ENCODE data around the gene PUM2.

The PUM2 gene

DNA sequence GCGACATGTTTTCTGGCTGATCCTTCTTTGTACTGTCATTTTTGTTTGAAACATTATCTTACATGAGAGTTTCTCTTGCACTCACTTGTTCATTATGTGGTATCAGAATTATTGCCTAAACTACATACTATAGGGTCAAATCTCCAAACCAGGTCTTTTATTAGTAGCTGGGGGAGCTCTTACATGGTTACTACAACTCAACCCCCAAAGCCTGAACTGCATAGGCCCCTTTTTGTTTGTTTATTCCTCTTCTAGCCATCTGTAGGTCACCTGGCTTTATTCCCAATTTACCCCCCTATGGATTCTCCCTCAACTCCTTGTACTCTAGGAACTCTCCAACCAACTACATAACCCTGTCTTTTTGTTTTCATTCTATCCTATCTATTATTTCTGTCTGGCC lies 46.7 kb downstream of the PUM2 start:
- peaks cover 3% of the 10 kb centered on the region for H3K36me3 ChIP-seq (ENCODE audit: control insufficient read depth, insufficient read depth, low read length)
- H3K4me1 ChIP-seq (ENCODE audit: control insufficient read depth, insufficient read depth, low read length), result no peaks in the 10 kb centered on the region
- no peak overlapping the region for H3K4me3 ChIP-seq (ENCODE audit: low read depth, low read length)
- H3K9me3 ChIP-seq (ENCODE audit: control insufficient read depth, insufficient read depth, low read length), result no peaks in the 10 kb centered on the region
- no peak overlapping the region for H3K9ac ChIP-seq (ENCODE audit: low read depth, low read length)
- no peaks in the 10 kb centered on the region for H3K27me3 ChIP-seq (ENCODE audit: control insufficient read depth, insufficient read depth, low read length)

DNA sequence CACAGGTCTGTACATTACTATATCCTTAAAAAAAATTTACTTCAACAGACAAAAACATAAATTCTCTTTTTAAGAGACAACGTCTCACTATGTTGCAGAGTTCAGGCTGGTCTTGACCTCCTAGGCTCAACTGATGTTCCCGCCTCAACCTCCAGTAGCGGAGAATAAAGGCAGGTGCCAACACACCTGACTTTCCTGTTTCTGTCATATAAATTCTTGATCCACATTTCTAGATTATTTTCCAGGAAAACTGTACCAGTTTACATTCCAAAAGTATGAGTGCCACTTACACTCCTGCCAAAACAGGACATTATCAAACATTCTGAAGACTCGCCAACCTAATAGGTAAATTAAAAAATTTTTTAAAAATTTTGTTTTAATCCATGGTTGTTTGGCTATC lies 48.6 kb downstream of the PUM2 start:
- H3K27me3 ChIP-seq (ENCODE audit: control insufficient read depth, insufficient read depth, low read length), result no peaks in the 10 kb centered on the region
- H3K36me3 ChIP-seq (ENCODE audit: control insufficient read depth, insufficient read depth, low read length), result peaks cover 5% of the 10 kb centered on the region
- H3K9me3 ChIP-seq (ENCODE audit: control insufficient read depth, insufficient read depth, low read length), result no peaks in the 10 kb centered on the region
- H3K4me3 ChIP-seq (ENCODE audit: low read depth, low read length), result no peak overlapping the region
- H3K4me1 ChIP-seq (ENCODE audit: control insufficient read depth, insufficient read depth, low read length), result no peaks in the 10 kb centered on the region
- H3K9ac ChIP-seq (ENCODE audit: low read depth, low read length), result no peak overlapping the region

DNA sequence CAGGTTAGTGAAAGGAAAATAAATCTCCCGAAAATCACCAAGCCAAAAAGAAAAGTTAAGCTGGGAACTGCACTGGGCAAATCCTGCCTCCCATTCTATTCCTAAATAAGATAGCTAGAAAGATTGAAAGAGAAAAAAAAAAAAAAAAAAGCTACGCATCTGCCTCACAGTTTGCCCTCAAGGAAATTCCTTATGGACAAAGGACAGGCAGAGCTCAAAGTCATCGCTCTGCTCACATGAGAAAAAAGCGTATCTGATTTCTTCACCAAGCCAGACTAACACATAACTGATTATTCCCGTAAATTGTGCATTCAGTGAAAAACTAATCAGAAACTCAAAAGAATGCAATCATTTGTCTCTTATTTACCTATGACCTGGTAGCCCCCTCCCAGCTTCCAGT lies 50.0 kb downstream of the PUM2 start:
- Histone ChIP-seq H3K4me3 (ENCODE audit: low read depth, low read length) (no peak overlapping the region), H3K4me1 (ENCODE audit: control insufficient read depth, insufficient read depth, low read length) (no peaks in the 10 kb centered on the region), H3K36me3 (ENCODE audit: control insufficient read depth, insufficient read depth, low read length) (peaks cover 9% of the 10 kb centered on the region), H3K9me3 (ENCODE audit: control insufficient read depth, insufficient read depth, low read length) (no peaks in the 10 kb centered on the region), H3K27me3 (ENCODE audit: control insufficient read depth, insufficient read depth, low read length) (no peaks in the 10 kb centered on the region), H3K9ac (ENCODE audit: low read depth, low read length) (no peak overlapping the region)

DNA sequence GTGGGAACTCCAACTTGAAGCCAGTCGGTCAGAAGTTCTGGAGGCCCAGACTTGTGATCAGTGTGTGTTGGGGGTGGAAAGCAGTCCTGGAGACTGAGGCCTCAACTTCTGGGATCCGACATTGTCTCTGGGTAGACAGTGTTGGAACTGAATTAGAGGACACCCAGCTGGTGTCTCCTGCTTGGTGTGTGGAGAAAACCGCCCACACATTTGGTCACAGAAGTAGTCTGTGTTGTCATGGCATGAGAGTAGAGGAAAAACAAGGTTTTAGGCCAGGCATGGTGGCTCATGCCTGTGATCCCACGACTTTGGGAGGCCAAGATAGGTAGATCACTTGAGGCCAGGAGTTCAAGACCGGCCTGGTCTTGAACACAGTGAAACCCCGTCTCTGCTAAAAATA lies 51.5 kb downstream of the PUM2 start:
- H3K9ac ChIP-seq (ENCODE audit: low read depth, low read length), result no peak overlapping the region
- H3K4me3 ChIP-seq (ENCODE audit: low read depth, low read length), result no peak overlapping the region
- no peaks in the 10 kb centered on the region for H3K27me3 ChIP-seq (ENCODE audit: control insufficient read depth, insufficient read depth, low read length)
- no peaks in the 10 kb centered on the region for H3K4me1 ChIP-seq (ENCODE audit: control insufficient read depth, insufficient read depth, low read length)
- H3K36me3 ChIP-seq (ENCODE audit: control insufficient read depth, insufficient read depth, low read length), result peaks cover 9% of the 10 kb centered on the region
- H3K9me3 ChIP-seq (ENCODE audit: control insufficient read depth, insufficient read depth, low read length), result no peaks in the 10 kb centered on the region

DNA sequence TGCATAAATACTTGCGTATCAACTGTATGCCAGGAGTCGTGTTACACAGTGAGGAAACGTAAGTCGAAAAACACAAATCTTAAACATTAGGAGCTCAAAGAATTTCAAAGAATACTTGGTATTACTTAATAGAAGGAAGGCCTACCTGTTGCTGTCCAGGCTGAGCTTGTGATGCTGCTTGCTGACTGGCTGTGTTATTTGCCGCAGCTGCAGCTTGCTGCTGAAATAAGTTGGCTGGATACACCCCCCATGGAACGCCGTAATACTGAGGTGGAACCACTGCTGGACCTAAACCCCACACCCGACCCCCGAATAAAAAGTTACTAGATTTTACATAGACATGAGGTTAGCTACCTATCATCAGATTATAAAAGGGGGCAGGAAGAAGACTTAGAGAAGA lies 56.4 kb downstream of the PUM2 start:
- Histone ChIP-seq H3K4me1 (ENCODE audit: control insufficient read depth, insufficient read depth, low read length) (no peaks in the 10 kb centered on the region), H3K27me3 (ENCODE audit: control insufficient read depth, insufficient read depth, low read length) (no peaks in the 10 kb centered on the region), H3K9me3 (ENCODE audit: control insufficient read depth, insufficient read depth, low read length) (no peaks in the 10 kb centered on the region), H3K36me3 (ENCODE audit: control insufficient read depth, insufficient read depth, low read length) (peaks cover 9% of the 10 kb centered on the region), H3K4me3 (ENCODE audit: low read depth, low read length) (no peak overlapping the region), H3K9ac (ENCODE audit: low read depth, low read length) (no peak overlapping the region)

- H3K4me1 ChIP-seq (ENCODE audit: control insufficient read depth, insufficient read depth, low read length), result no peaks in the 10 kb centered on the region
- H3K9ac ChIP-seq (ENCODE audit: low read depth, low read length), result no peak overlapping the region
- H3K27me3 ChIP-seq (ENCODE audit: control insufficient read depth, insufficient read depth, low read length), result no peaks in the 10 kb centered on the region
- H3K9me3 ChIP-seq (ENCODE audit: control insufficient read depth, insufficient read depth, low read length), result no peaks in the 10 kb centered on the region
- peaks cover 5% of the 10 kb centered on the region for H3K36me3 ChIP-seq (ENCODE audit: control insufficient read depth, insufficient read depth, low read length)
- no peak overlapping the region for H3K4me3 ChIP-seq (ENCODE audit: low read depth, low read length)
Observed at GRCh38 chr2:20292984-20293383, 57.7 kb downstream of the PUM2 start.

GRCh38 chr2:20291846-20292408 lies 58.7 kb downstream of the PUM2 start:
- no peak overlapping the region for H3K4me3 ChIP-seq (ENCODE audit: low read depth, low read length)
- H3K9me3 ChIP-seq (ENCODE audit: control insufficient read depth, insufficient read depth, low read length), result no peaks in the 10 kb centered on the region
- no peaks in the 10 kb centered on the region for H3K4me1 ChIP-seq (ENCODE audit: control insufficient read depth, insufficient read depth, low read length)
- peaks cover 4% of the 10 kb centered on the region for H3K36me3 ChIP-seq (ENCODE audit: control insufficient read depth, insufficient read depth, low read length)
- H3K27me3 ChIP-seq (ENCODE audit: control insufficient read depth, insufficient read depth, low read length), result no peaks in the 10 kb centered on the region
- no peak overlapping the region for H3K9ac ChIP-seq (ENCODE audit: low read depth, low read length)

GRCh38 chr2:20291106-20291564 lies 59.5 kb downstream of the PUM2 start:
- Histone ChIP-seq H3K9me3 (ENCODE audit: control insufficient read depth, insufficient read depth, low read length) (no peaks in the 10 kb centered on the region), H3K4me3 (ENCODE audit: low read depth, low read length) (no peak overlapping the region), H3K27me3 (ENCODE audit: control insufficient read depth, insufficient read depth, low read length) (no peaks in the 10 kb centered on the region), H3K4me1 (ENCODE audit: control insufficient read depth, insufficient read depth, low read length) (no peaks in the 10 kb centered on the region), H3K9ac (ENCODE audit: low read depth, low read length) (no peak overlapping the region), H3K36me3 (ENCODE audit: control insufficient read depth, insufficient read depth, low read length) (no peaks in the 10 kb centered on the region)

DNA sequence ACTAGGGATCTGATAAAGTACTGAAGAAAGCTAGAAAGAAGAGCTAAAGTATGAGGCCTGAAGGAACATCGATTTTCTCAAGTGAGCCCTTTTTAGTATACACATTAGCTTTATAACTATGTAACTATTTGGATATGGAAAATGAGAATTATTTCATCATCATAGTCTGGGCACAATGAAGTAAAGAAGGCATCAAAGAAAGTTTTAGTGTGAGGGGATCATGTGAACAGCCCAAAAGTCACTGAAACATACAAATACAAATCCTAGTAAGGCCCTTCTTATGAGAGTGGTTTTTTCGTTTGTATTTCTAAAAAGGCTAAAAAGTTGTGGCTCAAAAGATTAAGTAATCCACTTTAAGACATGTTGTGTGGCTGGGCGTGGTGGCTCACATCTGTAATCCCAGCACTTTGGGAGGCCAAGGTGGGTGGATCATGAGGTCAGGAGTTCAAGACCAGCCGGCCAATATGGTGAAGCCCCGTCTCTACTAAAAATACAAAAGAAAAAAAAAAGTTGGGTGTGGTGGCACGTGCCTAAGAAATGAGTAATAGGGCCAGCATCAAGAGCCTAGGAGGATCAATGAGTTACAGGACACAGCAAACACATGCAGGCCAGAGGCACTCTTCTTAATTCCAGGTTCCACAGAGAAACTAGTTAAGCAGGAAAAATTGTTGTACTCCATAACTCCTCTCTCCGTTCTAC lies 61.9 kb downstream of the PUM2 start:
- Histone ChIP-seq H3K9ac (ENCODE audit: low read depth, low read length) (no peak overlapping the region), H3K9me3 (ENCODE audit: control insufficient read depth, insufficient read depth, low read length) (no peaks in the 10 kb centered on the region), H3K4me3 (ENCODE audit: low read depth, low read length) (no peak overlapping the region), H3K36me3 (ENCODE audit: control insufficient read depth, insufficient read depth, low read length) (no peaks in the 10 kb centered on the region), H3K27me3 (ENCODE audit: control insufficient read depth, insufficient read depth, low read length) (no peaks in the 10 kb centered on the region), H3K4me1 (ENCODE audit: control insufficient read depth, insufficient read depth, low read length) (no peaks in the 10 kb centered on the region)

DNA sequence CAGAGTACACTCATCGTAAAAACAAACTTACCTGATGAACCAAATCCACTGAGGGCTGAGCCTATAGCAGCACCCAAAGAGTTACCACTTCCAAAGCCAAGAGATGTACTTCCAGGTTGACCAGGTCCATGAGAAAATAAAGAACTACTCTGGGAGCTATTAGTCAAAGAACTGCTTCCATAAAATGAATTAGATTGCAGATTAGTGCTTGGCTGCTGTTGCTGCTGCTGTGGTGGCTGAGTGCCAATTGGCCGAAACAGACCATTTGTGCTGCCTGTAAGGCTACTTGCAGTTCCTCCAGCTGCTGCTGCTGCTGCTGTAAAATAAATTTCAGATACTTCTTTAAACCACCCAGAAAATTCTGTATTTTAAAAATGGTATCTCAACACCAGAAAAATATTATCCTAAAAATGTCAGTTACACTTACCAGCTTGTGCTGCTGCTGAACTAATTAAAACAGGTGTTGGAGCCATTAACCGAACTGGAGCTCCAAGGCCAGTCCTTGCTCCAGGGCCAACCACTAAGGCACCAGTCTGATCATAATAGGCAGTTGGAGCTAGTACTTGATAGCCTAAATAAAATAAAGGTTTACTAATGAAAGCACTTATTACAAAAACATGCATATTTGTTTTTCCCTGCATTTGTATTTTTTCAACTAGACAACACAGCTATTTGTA lies 67.6 kb downstream of the PUM2 start:
- H3K9me3 ChIP-seq (ENCODE audit: control insufficient read depth, insufficient read depth, low read length), result no peaks in the 10 kb centered on the region

GRCh38 chr2:20281876-20282275 lies 68.8 kb downstream of the PUM2 start:
- Histone ChIP-seq H3K9me3 (ENCODE audit: control insufficient read depth, insufficient read depth, low read length) (no peaks in the 10 kb centered on the region), H3K36me3 (ENCODE audit: control insufficient read depth, insufficient read depth, low read length) (peaks cover 4% of the 10 kb centered on the region), H3K27me3 (ENCODE audit: control insufficient read depth, insufficient read depth, low read length) (no peaks in the 10 kb centered on the region), H3K9ac (ENCODE audit: low read depth, low read length) (no peak overlapping the region), H3K4me1 (ENCODE audit: control insufficient read depth, insufficient read depth, low read length) (no peaks in the 10 kb centered on the region), H3K4me3 (ENCODE audit: low read depth, low read length) (no peak overlapping the region)

More for the DNA sequence above, 67.6 kb downstream of the PUM2 start:
- Histone ChIP-seq H3K4me3 (ENCODE audit: low read depth, low read length) (no peak overlapping the region), H3K9ac (ENCODE audit: low read depth, low read length) (no peak overlapping the region), H3K4me1 (ENCODE audit: control insufficient read depth, insufficient read depth, low read length) (no peaks in the 10 kb centered on the region), H3K27me3 (ENCODE audit: control insufficient read depth, insufficient read depth, low read length) (no peaks in the 10 kb centered on the region), H3K36me3 (ENCODE audit: control insufficient read depth, insufficient read depth, low read length) (peaks cover 4% of the 10 kb centered on the region)

GRCh38 chr2:20273042-20273441 lies 77.6 kb downstream of the PUM2 start:
- no peak overlapping the region for H3K9ac ChIP-seq (ENCODE audit: low read depth, low read length)
- no peak overlapping the region for H3K4me3 ChIP-seq (ENCODE audit: low read depth, low read length)
- H3K4me1 ChIP-seq (ENCODE audit: control insufficient read depth, insufficient read depth, low read length), result no peaks in the 10 kb centered on the region
- no peaks in the 10 kb centered on the region for H3K27me3 ChIP-seq (ENCODE audit: control insufficient read depth, insufficient read depth, low read length)
- no peaks in the 10 kb centered on the region for H3K36me3 ChIP-seq (ENCODE audit: control insufficient read depth, insufficient read depth, low read length)
- no peaks in the 10 kb centered on the region for H3K9me3 ChIP-seq (ENCODE audit: control insufficient read depth, insufficient read depth, low read length)

All from iPS-15b (cell line).